ENCODE measurements around the gene E2F6.

DNA sequence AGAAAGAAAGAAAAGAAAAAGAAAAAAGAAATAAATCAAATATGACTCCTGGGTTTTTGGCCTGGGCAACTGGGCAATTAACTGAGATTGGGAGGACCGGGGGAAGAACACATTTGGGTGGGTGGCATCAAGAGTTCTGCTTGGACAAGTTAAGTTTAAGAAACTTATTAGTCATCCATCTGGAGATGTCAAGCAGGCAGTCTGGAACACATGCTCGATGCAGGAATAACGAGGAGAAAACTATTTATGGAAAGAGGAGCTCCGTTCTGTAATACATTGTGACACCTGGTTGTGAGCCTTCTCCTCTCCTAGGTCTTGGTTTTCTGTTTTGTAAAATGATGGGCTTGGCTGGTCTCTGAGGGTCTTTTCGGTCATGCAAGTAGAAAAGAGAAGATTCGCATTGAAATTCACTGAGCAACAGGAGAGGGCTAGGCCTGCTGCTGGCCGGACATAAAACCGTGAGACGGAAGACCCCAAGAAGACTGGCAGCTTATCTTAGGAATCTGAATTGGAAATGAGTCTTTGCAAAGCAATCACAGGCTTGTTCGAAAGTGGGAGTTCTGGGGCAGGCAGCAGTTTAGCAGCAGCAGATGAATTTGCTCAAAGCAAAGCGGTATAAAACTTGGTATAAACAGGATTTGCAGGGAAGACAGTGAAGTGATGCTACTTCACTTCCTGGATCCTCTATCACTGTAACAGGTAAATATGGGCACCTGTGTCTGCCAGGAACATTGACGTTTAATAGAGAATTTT is 51.4 kb downstream of the E2F6 start:
- TF ChIP-seq NR2C2 (CRISPR knock-in tag; IDR thresholded peaks at IDR 0.05) = no peak
- no peak for TF ChIP-seq SMAD3 (CRISPR knock-in tag; IDR thresholded peaks at IDR 0.05; ENCODE audit: borderline replicate concordance)
- TF ChIP-seq, protein P1, sequence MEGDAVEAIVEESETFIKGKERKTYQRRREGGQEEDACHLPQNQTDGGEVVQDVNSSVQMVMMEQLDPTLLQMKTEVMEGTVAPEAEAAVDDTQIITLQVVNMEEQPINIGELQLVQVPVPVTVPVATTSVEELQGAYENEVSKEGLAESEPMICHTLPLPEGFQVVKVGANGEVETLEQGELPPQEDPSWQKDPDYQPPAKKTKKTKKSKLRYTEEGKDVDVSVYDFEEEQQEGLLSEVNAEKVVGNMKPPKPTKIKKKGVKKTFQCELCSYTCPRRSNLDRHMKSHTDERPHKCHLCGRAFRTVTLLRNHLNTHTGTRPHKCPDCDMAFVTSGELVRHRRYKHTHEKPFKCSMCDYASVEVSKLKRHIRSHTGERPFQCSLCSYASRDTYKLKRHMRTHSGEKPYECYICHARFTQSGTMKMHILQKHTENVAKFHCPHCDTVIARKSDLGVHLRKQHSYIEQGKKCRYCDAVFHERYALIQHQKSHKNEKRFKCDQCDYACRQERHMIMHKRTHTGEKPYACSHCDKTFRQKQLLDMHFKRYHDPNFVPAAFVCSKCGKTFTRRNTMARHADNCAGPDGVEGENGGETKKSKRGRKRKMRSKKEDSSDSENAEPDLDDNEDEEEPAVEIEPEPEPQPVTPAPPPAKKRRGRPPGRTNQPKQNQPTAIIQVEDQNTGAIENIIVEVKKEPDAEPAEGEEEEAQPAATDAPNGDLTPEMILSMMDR (IDR thresholded peaks at IDR 0.05) = no peak
- TF ChIP-seq HMGA2 (CRISPR knock-in tag; IDR thresholded peaks at IDR 0.05) = no peak
- TF ChIP-seq TEAD4 (CRISPR knock-in tag; IDR thresholded peaks at IDR 0.05) = no peak
- TF ChIP-seq, protein P2, sequence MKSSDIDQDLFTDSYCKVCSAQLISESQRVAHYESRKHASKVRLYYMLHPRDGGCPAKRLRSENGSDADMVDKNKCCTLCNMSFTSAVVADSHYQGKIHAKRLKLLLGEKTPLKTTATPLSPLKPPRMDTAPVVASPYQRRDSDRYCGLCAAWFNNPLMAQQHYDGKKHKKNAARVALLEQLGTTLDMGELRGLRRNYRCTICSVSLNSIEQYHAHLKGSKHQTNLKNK (CRISPR knock-in tag; IDR thresholded peaks at IDR 0.05) = no peak
- TF ChIP-seq FOXJ3 (CRISPR knock-in tag; IDR thresholded peaks at IDR 0.05; ENCODE audit: borderline replicate concordance) = no peak
- TF ChIP-seq TCF7 (CRISPR knock-in tag; IDR thresholded peaks at IDR 0.05; ENCODE audit: low read depth) = no peak
